Endodermal cell (in vitro differentiated cells): ENCODE results near the gene VPS13D. TPM values are rescaled to one million over a fixed set of nuclear protein-coding genes. Genes with fewer than 3 reads are reported as not detected.

Source experiments
- DNase-seq: peaks from one replicate; pipeline ENCODE4 v3.0.0-alpha.2; 2017
- H3K27ac ChIP-seq: 2 replicates; pipeline ENCODE4 v1.5.1; 2013; ENCODE audit warnings: mild to moderate bottlenecking, low read depth, low read length, moderate library complexity
- H3K27me3 ChIP-seq: 2 replicates; pipeline ENCODE4 v1.6.1; 2013; ENCODE audit warnings: mild to moderate bottlenecking, low read length, moderate library complexity; ENCODE audit not compliant: insufficient read depth, control insufficient read depth, poor library complexity, severe bottlenecking
- H3K36me3 ChIP-seq: 2 replicates; pipeline ENCODE4 v1.7.0; 2013; ENCODE audit warnings: mild to moderate bottlenecking, low read length, moderate library complexity; ENCODE audit not compliant: control insufficient read depth, insufficient read depth
- H3K4me1 ChIP-seq: one replicate; pipeline ENCODE4 v1.7.0; 2013; ENCODE audit warnings: low read length; ENCODE audit not compliant: control insufficient read depth, insufficient read depth
- H3K4me3 ChIP-seq: 2 replicates; pipeline ENCODE4 v1.5.1; 2013; ENCODE audit warnings: mild to moderate bottlenecking, low read length, moderate library complexity
- H3K9ac ChIP-seq: 2 replicates; pipeline ENCODE4 v1.6.1; 2013; ENCODE audit warnings: mild to moderate bottlenecking, low read length, moderate library complexity; ENCODE audit not compliant: poor library complexity, severe bottlenecking; ENCODE audit errors: extremely low read depth
- H3K9me3 ChIP-seq: 2 replicates; pipeline ENCODE4 v1.6.1; 2013; ENCODE audit warnings: mild to moderate bottlenecking, low read length, moderate library complexity; ENCODE audit not compliant: control insufficient read depth
- H3K27ac Mint-ChIP-seq: 2 replicates; pipeline ENCODE4 v1.8.0; 2020; ENCODE audit warnings: mixed read lengths
- H3K27me3 Mint-ChIP-seq: 2 replicates; pipeline ENCODE4 v1.8.0; 2021; ENCODE audit warnings: mild to moderate bottlenecking, mixed read lengths; ENCODE audit not compliant: insufficient read depth
- H3K36me3 Mint-ChIP-seq: 2 replicates; pipeline ENCODE4 v1.8.0; 2020; ENCODE audit warnings: low read depth, mixed read lengths
- H3K4me1 Mint-ChIP-seq: 2 replicates; pipeline ENCODE4 v1.8.0; 2020; ENCODE audit warnings: mixed read lengths
- H3K4me3 Mint-ChIP-seq: 2 replicates; pipeline ENCODE4 v1.8.0; 2020; ENCODE audit warnings: mild to moderate bottlenecking, moderate library complexity, mixed read lengths
- H3K9me3 Mint-ChIP-seq: 2 replicates; pipeline ENCODE4 v1.8.0; 2020; ENCODE audit warnings: mild to moderate bottlenecking, mixed read lengths
- CTCF ChIP-seq: fragments of 200-600 bp; sonication (generic); conservative IDR thresholded peaks from 2 replicates; pipeline ENCODE4 v1.5.0; 2021; ENCODE audit warnings: antibody characterized with exemption, mild to moderate bottlenecking
- WGBS, 2 experiments: methylation state at CpG; one replicate each; pipeline versions ENCODE4 v1.1.5 to v1.1.7; 2013; ENCODE audit warnings: missing lambda C conversion rate in 2 of 2, mixed read lengths in 1 of 2; ENCODE audit not compliant: insufficient coverage in 1 of 2, insufficient read length in 1 of 2; 5-methylcytosine and 5-hydroxymethylcytosine counted together
- total RNA-seq, 2 donors: library from RNA; stranded (reverse); fragmentation: NEBNext Ultra II Directional in 1 of 2; extraction: Animal tissue kit (Norgen Biotek cat#: 25700) in 1 of 2; gene quantifications; 2 replicates in 1 of 2; 3 replicates in 1 of 2; pipeline ENCODE4 v1.2.1, GENCODE V29; 2021

Gene VPS13D
- total RNA-seq, 2 donors from 2014 or later: 32.5 to 36.7 TPM

DNA sequence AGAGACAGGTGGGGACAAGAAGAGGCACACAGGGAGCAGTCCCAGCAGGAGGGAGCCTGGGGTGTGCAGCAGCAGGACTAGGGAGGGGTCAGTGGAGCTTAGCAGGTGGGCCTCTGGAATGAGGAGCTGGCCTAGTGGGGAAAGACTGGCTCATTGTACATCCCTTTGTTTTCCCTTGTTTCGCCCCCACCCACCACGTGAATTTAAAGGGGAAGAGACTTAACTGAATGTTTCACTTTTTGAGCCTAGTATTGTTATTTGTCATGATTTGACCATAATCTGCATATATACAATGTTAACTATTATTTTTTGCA is 206.5 kb downstream of the VPS13D start:
- H3K4me1 Mint-ChIP-seq: peaks cover 18% of the 10 kb centered on the region
- H3K27ac Mint-ChIP-seq: no peak overlapping the region
- TF ChIP-seq CTCF: no peak

DNA sequence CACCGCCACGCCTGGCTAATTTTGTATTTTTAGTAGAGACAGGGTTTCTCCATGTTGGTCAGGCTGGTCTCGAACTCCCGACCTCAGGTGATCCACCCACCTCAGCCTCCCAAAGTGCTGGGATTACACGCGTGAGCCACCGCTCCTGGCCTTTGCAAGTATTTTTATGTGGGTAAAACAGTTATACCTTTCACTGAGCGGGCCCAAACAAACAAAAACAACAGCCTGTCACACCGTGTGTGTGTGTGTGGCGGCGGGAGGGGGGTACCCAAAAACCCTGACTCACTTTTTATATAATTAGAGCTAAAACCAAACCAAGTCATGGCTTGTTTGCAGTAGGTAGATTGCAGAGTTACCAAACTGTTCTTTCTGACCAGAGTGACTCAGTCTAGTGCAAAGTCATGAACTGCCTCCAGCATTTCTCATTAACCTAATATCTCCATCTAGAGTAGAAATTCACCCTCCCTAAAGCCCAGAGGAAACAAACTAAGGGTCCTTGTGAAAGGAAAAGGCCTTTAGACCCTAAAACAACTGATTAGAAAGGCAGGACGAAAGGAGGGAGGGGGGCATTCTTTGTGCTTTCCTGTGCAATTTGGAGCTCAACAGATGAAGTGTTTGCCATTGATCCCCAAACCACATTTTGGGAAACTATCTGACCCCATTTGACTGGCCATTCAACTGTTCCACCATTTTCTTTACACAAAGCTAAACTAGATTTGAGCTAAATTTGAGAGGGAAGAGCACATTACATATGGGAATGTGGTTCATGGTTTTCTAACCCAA is 207.2 kb downstream of the VPS13D start:
- WGBS, 2 experiments: 93 to 100% methylated on average over 2 to 10 of the region's 12 CpGs
- H3K4me1 Mint-ChIP-seq: peaks cover 18% of the 10 kb centered on the region
- H3K27me3 Mint-ChIP-seq: peaks cover 29% of the 10 kb centered on the region
- H3K27ac ChIP-seq: no peak overlapping the region
- H3K9ac ChIP-seq: no peak overlapping the region
- DNase-seq: no peak
- peaks cover 8% of the 10 kb centered on the region for H3K9me3 ChIP-seq
- no peak overlapping the region for H3K4me3 ChIP-seq
- no peak overlapping the region for H3K27ac Mint-ChIP-seq
- no peaks in the 10 kb centered on the region for H3K4me1 ChIP-seq
- no peaks in the 10 kb centered on the region for H3K36me3 ChIP-seq
- H3K4me3 Mint-ChIP-seq: no peak overlapping the region
- peaks cover 31% of the 10 kb centered on the region for H3K36me3 Mint-ChIP-seq
- TF ChIP-seq CTCF: no peak
- H3K9me3 Mint-ChIP-seq: peaks cover 6% of the 10 kb centered on the region
- H3K27me3 ChIP-seq: peaks cover 9% of the 10 kb centered on the region

More for the DNA sequence above, 206.5 kb downstream of the VPS13D start:
- Mint-ChIP-seq H3K4me3 (no peak overlapping the region), H3K36me3 (peaks cover 33% of the 10 kb centered on the region), H3K27me3 (peaks cover 36% of the 10 kb centered on the region), H3K9me3 (peaks cover 6% of the 10 kb centered on the region)
- H3K9me3 ChIP-seq: peaks cover 8% of the 10 kb centered on the region
- no peak overlapping the region for H3K9ac ChIP-seq
- H3K27ac ChIP-seq: no peak overlapping the region
- DNase-seq: no peak
- no peaks in the 10 kb centered on the region for H3K36me3 ChIP-seq
- no peak overlapping the region for H3K4me3 ChIP-seq
- H3K4me1 ChIP-seq: no peaks in the 10 kb centered on the region
- peaks cover 15% of the 10 kb centered on the region for H3K27me3 ChIP-seq
- WGBS, 2 experiments: 100% methylated on average over 1 to 2 of the region's 2 CpGs

GRCh38 chr1:12437629-12438028 is 207.8 kb downstream of the VPS13D start:
- Mint-ChIP-seq H3K4me3 (no peak overlapping the region), H3K9me3 (peaks cover 6% of the 10 kb centered on the region), H3K36me3 (peaks cover 31% of the 10 kb centered on the region), H3K27me3 (peaks cover 25% of the 10 kb centered on the region), H3K27ac (no peak overlapping the region), H3K4me1 (peaks cover 18% of the 10 kb centered on the region)
- no peak overlapping the region for H3K9ac ChIP-seq
- H3K4me3 ChIP-seq: no peak overlapping the region
- no peaks in the 10 kb centered on the region for H3K4me1 ChIP-seq
- TF ChIP-seq CTCF: no peak
- no peaks in the 10 kb centered on the region for H3K36me3 ChIP-seq
- WGBS, 2 experiments: 94 to 100% methylated on average over 1 to 2 of the region's 2 CpGs
- H3K27ac ChIP-seq: no peak overlapping the region
- peaks cover 8% of the 10 kb centered on the region for H3K9me3 ChIP-seq
- DNase-seq: no peak
- peaks cover 9% of the 10 kb centered on the region for H3K27me3 ChIP-seq
